22Rv1 (cell line): ENCODE results near the gene PRR3.

Source experiments
- CTCF ChIP-seq: fragments of 450-650 bp; IDR thresholded peaks from 2 replicates; pipeline ENCODE4 v1.5.1; 2017; ENCODE audit warnings: mild to moderate bottlenecking
- ZFX ChIP-seq: fragments of 450-650 bp; IDR thresholded peaks from 2 replicates; pipeline ENCODE4 v1.6.1; 2017; ENCODE audit warnings: antibody characterized with exemption, borderline replicate concordance

- TF ChIP-seq CTCF (no peak), ZFX (no peak)
Measured at GRCh38 chr6:30557683-30557981, 537 bp downstream of the PRR3 start.
